HCT116 (cell line): ENCODE data around the gene ALG6. TPM values are rescaled to one million over a fixed set of nuclear protein-coding genes. Genes with fewer than 3 reads are reported as not detected.

ENCODE experiments used
- ATAC-seq: fragments of 200-7000 bp; cut with Tn5 transposase; 2 replicates; pipeline ENCODE4 v1.9.1; 2020; ENCODE audit warnings: mild to moderate bottlenecking, moderate library complexity
- BruUV-seq: library from RNA; stranded (reverse); fragments of 400-500 nt; replicated peaks from 2 replicates; lab custom pipeline; 2021; lab: Mats Ljungman, UMichigan
- CTCF ChIA-PET: fragments of 300-600 bp; sonication (Branson Sonifier 250); formaldehyde crosslinking; loops from one replicate; lab custom pipeline; 2021; ENCODE audit warnings: antibody characterized with exemption; lab: Charles Lee
- POLR2A ChIA-PET: fragments of 300-600, 350-600 bp; sonication (Branson Sonifier 250); formaldehyde crosslinking; loops from one replicate; lab custom pipeline; 2021; ENCODE audit warnings: antibody characterized with exemption; lab: Charles Lee
- RAD21 ChIA-PET, 2 experiments: fragments of 300-600 bp; sonication (Branson Sonifier 250); formaldehyde crosslinking; loops; one replicate each; lab custom pipeline; 2023; ENCODE audit warnings: low total read pairs in 2 of 2; ENCODE audit not compliant: uncharacterized antibody in 2 of 2, unreplicated experiment in 2 of 2, low non-redundant PET in 1 of 2; lab: Charles Lee
- DNase-seq: peaks from one replicate; pipeline ENCODE4 v3.0.0-alpha.2; 2010; ENCODE audit warnings: low read depth, low spot score
- H2AFZ ChIP-seq: fragments of 200-600 bp; shearing (Covaris generic), sonication (generic); 2 replicates; pipeline ENCODE4 v1.6.1; 2017; ENCODE audit warnings: low read depth, mixed run types, mixed read lengths, antibody characterized with exemption, low read length; ENCODE audit not compliant: poor library complexity, severe bottlenecking
- H3K27ac ChIP-seq: 2 replicates; pipeline ENCODE4 v1.5.1; 2012; ENCODE audit warnings: low read depth, low read length
- H3K27me3 ChIP-seq: fragments of 200-600 bp; sonication (generic); 2 replicates; pipeline ENCODE4 v1.6.1; 2016; ENCODE audit warnings: mixed run types, low read length, mixed read lengths; ENCODE audit not compliant: insufficient read depth
- H3K36me3 ChIP-seq, 2 experiments: fragments of 200-500 bp in 1 of 2; fragments of 200-600 bp in 1 of 2; sonication (Bioruptor generic) in 1 of 2; sonication (generic) in 1 of 2; 2 replicates each; pipeline versions ENCODE4 v1.5.1 to v1.6.1; 2014 to 2016; ENCODE audit warnings: low read length in 2 of 2, inconsistent platforms in 1 of 2, mixed read lengths in 1 of 2, mixed run types in 1 of 2; ENCODE audit not compliant: insufficient read depth in 2 of 2, control insufficient read depth in 1 of 2
- H3K4me1 ChIP-seq, 2 experiments: fragments of 200-600 bp in 1 of 2; sonication (generic) in 1 of 2; 2 replicates each; pipeline versions ENCODE4 v1.5.1 to v1.6.1; 2012 to 2017; ENCODE audit warnings: low read length in 2 of 2, inconsistent platforms in 1 of 2, mild to moderate bottlenecking in 1 of 2, mixed read lengths in 1 of 2, mixed run types in 1 of 2, moderate library complexity in 1 of 2; ENCODE audit not compliant: insufficient read depth in 2 of 2, control insufficient read depth in 1 of 2
- H3K4me2 ChIP-seq: fragments of 200-600 bp; sonication (generic); 2 replicates; pipeline ENCODE4 v1.6.1; 2017; ENCODE audit warnings: mixed run types, low read length, mixed read lengths
- H3K4me3 ChIP-seq, 2 experiments: fragments of 200-600 bp in 1 of 2; sonication (generic) in 1 of 2; replicated peaks in 1 of 2; 2 replicates each; pipeline ENCODE4 v1.5.1; 2011 to 2016; ENCODE audit warnings: low read length in 2 of 2, control low read depth in 1 of 2, low read depth in 1 of 2, mild to moderate bottlenecking in 1 of 2, mixed read lengths in 1 of 2, mixed run types in 1 of 2
- H3K79me2 ChIP-seq: fragments of 200-600 bp; sonication (generic); 2 replicates; pipeline ENCODE4 v1.6.1; 2017; ENCODE audit warnings: mild to moderate bottlenecking, mixed run types, low read length, moderate library complexity, mixed read lengths; ENCODE audit not compliant: insufficient read depth
- H3K9ac ChIP-seq: fragments of 200-600 bp; sonication (generic); 2 replicates; pipeline ENCODE4 v1.6.1; 2016; ENCODE audit warnings: low read length, mixed read lengths
- H3K9me2 ChIP-seq: fragments of 200-600 bp; sonication (generic), shearing (Covaris generic); 2 replicates; pipeline ENCODE4 v1.6.1; 2017; ENCODE audit warnings: mixed run types, mild to moderate bottlenecking, moderate library complexity; ENCODE audit not compliant: insufficient read depth
- H3K9me3 ChIP-seq, 2 experiments: fragments of 200-500 bp in 1 of 2; fragments of 200-600 bp in 1 of 2; sonication (Bioruptor generic) in 1 of 2; sonication (generic) in 1 of 2; 2 replicates each; pipeline ENCODE4 v1.6.1; 2014 to 2017; ENCODE audit warnings: low read length in 2 of 2, mixed read lengths in 2 of 2, inconsistent platforms in 1 of 2, low read depth in 1 of 2, mild to moderate bottlenecking in 1 of 2, mixed run types in 1 of 2, moderate library complexity in 1 of 2; ENCODE audit not compliant: control insufficient read depth in 1 of 2, insufficient read depth in 1 of 2
- H4K20me1 ChIP-seq: fragments of 200-600 bp; sonication (generic), shearing (Covaris generic); 2 replicates; pipeline ENCODE4 v1.6.1; 2017; ENCODE audit warnings: mixed run types, mild to moderate bottlenecking, moderate library complexity; ENCODE audit not compliant: insufficient read depth
- CTCF ChIP-seq, 3 experiments: fragments of 200-600 bp in 1 of 3; sonication (generic) in 1 of 3; IDR thresholded peaks in 2 of 3; conservative IDR thresholded peaks in 1 of 3; 2 replicates each; pipeline ENCODE4 v1.5.1; 2012 to 2017; ENCODE audit warnings: low read depth in 2 of 3, low read length in 2 of 3, antibody characterized with exemption in 1 of 3, borderline replicate concordance in 1 of 3, control low read depth in 1 of 3, mild to moderate bottlenecking in 1 of 3, mixed read lengths in 1 of 3, mixed run types in 1 of 3, moderate library complexity in 1 of 3; ENCODE audit not compliant: insufficient read depth in 1 of 3
- EZH2phosphoT487 ChIP-seq: fragments of 200-600 bp; IDR thresholded peaks from 2 replicates; pipeline ENCODE4 v1.6.1; 2018; ENCODE audit warnings: antibody characterized with exemption, borderline replicate concordance
- FOSL1 ChIP-seq: IDR thresholded peaks from 2 replicates; pipeline ENCODE4 v1.6.1; 2012; ENCODE audit warnings: low read depth
- MAX ChIP-seq: IDR thresholded peaks from 2 replicates; pipeline ENCODE4 v1.6.1; 2012
- ZBTB33 ChIP-seq: IDR thresholded peaks from 2 replicates; pipeline ENCODE4 v1.6.1; 2011; ENCODE audit warnings: mild to moderate bottlenecking, low read length, moderate library complexity; ENCODE audit not compliant: insufficient replicate concordance; ENCODE audit errors: extremely low read depth
- ZNF274 ChIP-seq: fragments of 200-500 bp; sonication (Bioruptor generic); IDR thresholded peaks from 2 replicates; pipeline ENCODE4 v1.6.1; 2014; ENCODE audit warnings: mild to moderate bottlenecking, low read depth, low read length, inconsistent platforms
- intact Hi-C: fragments of 100-400 bp; cut with micrococcal nuclease; formaldehyde crosslinking; loops from 2 replicates; pipeline ENCODE4 v1.10.0; 2022
- total RNA-seq: library from RNA; stranded (reverse); gene quantifications from one replicate; pipeline ENCODE4 v1.2.1, GENCODE V29; 2021; ENCODE audit not compliant: unreplicated experiment
- TF ChIP-seq, protein P1 (sequence below): IDR thresholded peaks from 2 replicates; pipeline ENCODE4 v1.6.1; 2012

Gene ALG6
- total RNA-seq, 1 experiment from 2014 or later = 14.7 TPM

DNA sequence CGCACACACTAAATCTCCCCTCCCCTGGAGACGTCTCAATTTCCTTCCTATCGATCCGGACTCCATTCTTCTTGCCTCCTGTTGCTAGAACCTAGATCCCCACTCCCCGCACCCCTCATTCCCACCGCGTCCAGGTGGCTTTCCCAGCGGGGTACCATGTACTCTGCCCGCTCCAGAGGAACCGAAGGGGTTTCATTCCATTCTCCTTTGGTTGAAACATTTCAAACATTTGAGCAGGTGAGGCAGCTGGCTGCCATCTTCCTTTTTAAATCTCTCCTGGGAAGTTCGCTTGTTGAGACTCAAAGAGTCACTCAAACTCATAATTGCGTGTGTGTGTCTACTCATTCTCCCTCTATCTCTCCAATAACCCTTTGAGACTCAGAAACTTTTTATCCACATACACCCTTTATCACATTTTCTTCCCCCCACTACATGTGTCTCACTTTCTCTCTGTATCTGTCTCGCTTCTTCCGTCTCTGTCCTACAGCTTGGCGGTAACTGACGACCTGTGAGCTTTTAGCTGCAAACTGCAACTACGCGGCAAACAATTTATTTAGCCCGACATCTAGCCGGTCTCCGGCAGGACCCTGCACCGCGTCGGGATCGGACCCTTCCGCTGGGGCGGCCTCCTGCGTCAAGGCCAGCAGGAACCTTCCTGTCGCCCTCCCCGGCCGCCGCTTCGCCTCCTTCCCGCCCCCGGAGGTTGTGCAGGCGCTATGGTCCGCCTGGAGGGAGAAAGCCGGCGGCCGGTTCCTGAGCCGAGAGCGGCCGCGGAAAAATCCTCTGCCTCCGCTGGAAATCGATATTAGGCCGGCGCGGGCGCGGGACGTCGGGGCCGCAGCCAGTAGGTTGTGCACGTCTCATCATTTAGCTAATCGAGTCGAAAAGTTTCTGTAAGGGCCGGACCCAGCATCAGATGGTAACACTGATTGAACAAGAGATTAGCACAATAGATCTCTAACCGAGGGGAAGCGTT lies 48.1 kb upstream of the ALG6 start:
- Histone ChIP-seq H3K27me3 (no peaks in the 10 kb centered on the region), H3K79me2 (no peaks in the 10 kb centered on the region), H3K36me3 (no peaks in the 10 kb centered on the region), H3K27ac (no peak overlapping the region), H3K4me1 (peaks cover 10 to 14% of the 10 kb centered on the region in 2 experiments), H3K9ac (no peak overlapping the region), H2AFZ (no peak overlapping the region), H3K9me2 (no peaks in the 10 kb centered on the region), H3K4me3 (no peak overlapping the region), H3K4me2 (no peak overlapping the region), H3K9me3 (no peaks in the 10 kb centered on the region), H4K20me1 (no peaks in the 10 kb centered on the region)
- ATAC-seq (no peak), DNase-seq (no peak)
- TF ChIP-seq ZBTB33 = no peak
- no peak for TF ChIP-seq FOSL1
- intact Hi-C loops = loop anchor here (5.0 to 10.0 kb wide), 2 partner anchors 218 to 925 kb away; no protein-coding TSS in a partner anchor
- ChIA-PET RAD21 (no interaction called here), POLR2A (no interaction called here), CTCF (interaction anchor here (0.6 kb wide), 1 partner anchor 111 kb away, joined by 4 read pairs; no protein-coding TSS in a partner anchor)
- no TSS peak for BruUV-seq

GRCh38 chr1:63320022-63320721 lies 47.3 kb upstream of the ALG6 start:
- ChIA-PET CTCF (interaction anchor here (0.6 to 0.7 kb wide), 2 partner anchors 112 to 123 kb away, joined by 4 read pairs; no protein-coding TSS in a partner anchor), RAD21 (no interaction called here), POLR2A (no interaction called here)
- H3K27ac ChIP-seq = no peak overlapping the region
- H2AFZ ChIP-seq = no peak overlapping the region
- intact Hi-C loops = loop anchor here (10.0 kb wide), 1 partner anchor 925 kb away; no protein-coding TSS in a partner anchor
- H3K36me3 ChIP-seq = no peaks in the 10 kb centered on the region
- H3K4me3 ChIP-seq = no peak overlapping the region
- peaks cover 10 to 14% of the 10 kb centered on the region in 2 experiments for H3K4me1 ChIP-seq
- no peak overlapping the region for H3K9ac ChIP-seq
- no peaks in the 10 kb centered on the region for H4K20me1 ChIP-seq
- no peak for ATAC-seq
- no peaks in the 10 kb centered on the region for H3K9me3 ChIP-seq
- no peak for DNase-seq
- H3K27me3 ChIP-seq = no peaks in the 10 kb centered on the region
- no peaks in the 10 kb centered on the region for H3K79me2 ChIP-seq
- no TSS peak for BruUV-seq
- H3K4me2 ChIP-seq = no peak overlapping the region
- no peaks in the 10 kb centered on the region for H3K9me2 ChIP-seq
- TF ChIP-seq, protein P1, sequence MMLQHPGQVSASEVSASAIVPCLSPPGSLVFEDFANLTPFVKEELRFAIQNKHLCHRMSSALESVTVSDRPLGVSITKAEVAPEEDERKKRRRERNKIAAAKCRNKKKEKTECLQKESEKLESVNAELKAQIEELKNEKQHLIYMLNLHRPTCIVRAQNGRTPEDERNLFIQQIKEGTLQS = no peak
- TF ChIP-seq ZNF274 (no peak), CTCF (IDR thresholded peaks at IDR 0.05 in 2 of 3, conservative IDR thresholded peaks at IDR 0.05 in 1 of 3; ENCODE audit: borderline replicate concordance in 1 of 3, insufficient read depth in 1 of 3, low read depth in 2 of 3, low read length in 2 of 3) (no peak), EZH2phosphoT487 (no peak), ZBTB33 (no peak), MAX (no peak)
